HEK293 (cell line): Measurements from ENCODE around the gene FOXL2.

Experiments used
- GLIS2 ChIP-seq: fragments of 450-650 bp; formaldehyde crosslinking; IDR thresholded peaks from 2 replicates; pipeline ENCODE4 v1.5.1; 2016; ENCODE audit warnings: missing biosample characterization, missing genetic modification characterization
- PRDM1 ChIP-seq: fragments of 450-650 bp; formaldehyde crosslinking; IDR thresholded peaks from 2 replicates; pipeline ENCODE4; 2016; ENCODE audit warnings: missing biosample characterization, missing genetic modification characterization
- ZFP37 ChIP-seq: fragments of 450-650 bp; formaldehyde crosslinking; IDR thresholded peaks from 2 replicates; pipeline ENCODE4 v1.5.1; 2016; ENCODE audit warnings: missing biosample characterization, missing genetic modification characterization
- ZNF10 ChIP-seq: fragments of 450-650 bp; formaldehyde crosslinking; IDR thresholded peaks from 2 replicates; pipeline ENCODE4 v1.5.1; 2017; ENCODE audit warnings: missing biosample characterization, missing genetic modification characterization
- ZNF133 ChIP-seq: fragments of 450-650 bp; formaldehyde crosslinking; IDR thresholded peaks from 2 replicates; pipeline ENCODE4 v1.5.1; 2016; ENCODE audit warnings: missing biosample characterization, missing genetic modification characterization
- ZNF596 ChIP-seq: fragments of 450-650 bp; IDR thresholded peaks from 2 replicates; pipeline ENCODE4 v1.5.0; 2018; ENCODE audit warnings: missing biosample characterization, mild to moderate bottlenecking, missing genetic modification characterization, moderate library complexity
- ZNF626 ChIP-seq: fragments of 450-650 bp; sonication (Bioruptor Pico); formaldehyde crosslinking; IDR thresholded peaks from 2 replicates; pipeline ENCODE4 v1.5.1; 2018; ENCODE audit warnings: missing biosample characterization, missing genetic modification characterization, inconsistent platforms
- ZNF792 ChIP-seq: fragments of 450-650 bp; formaldehyde crosslinking; IDR thresholded peaks from 2 replicates; pipeline ENCODE4 v1.5.1; 2016; ENCODE audit warnings: missing biosample characterization, missing genetic modification characterization
- TF ChIP-seq, protein P1 (sequence below): fragments of 450-650 bp; formaldehyde crosslinking; IDR thresholded peaks from 2 replicates; pipeline ENCODE4 v1.5.1; 2016; ENCODE audit warnings: missing biosample characterization, missing genetic modification characterization
- TF ChIP-seq, protein P2 (sequence below): fragments of 450-650 bp; formaldehyde crosslinking; conservative IDR thresholded peaks from 2 replicates; pipeline ENCODE4 v1.5.1; 2016; ENCODE audit warnings: low read depth, missing biosample characterization, missing genetic modification characterization
- TF ChIP-seq, protein P3 (sequence below): fragments of 450-650 bp; formaldehyde crosslinking; IDR thresholded peaks from 2 replicates; pipeline ENCODE4 v1.5.1; 2016; ENCODE audit warnings: missing biosample characterization, missing genetic modification characterization
- TF ChIP-seq, protein P4 (sequence below): fragments of 450-650 bp; formaldehyde crosslinking; IDR thresholded peaks from 2 replicates; pipeline ENCODE4 v1.5.1; 2016; ENCODE audit warnings: missing biosample characterization, missing genetic modification characterization

DNA sequence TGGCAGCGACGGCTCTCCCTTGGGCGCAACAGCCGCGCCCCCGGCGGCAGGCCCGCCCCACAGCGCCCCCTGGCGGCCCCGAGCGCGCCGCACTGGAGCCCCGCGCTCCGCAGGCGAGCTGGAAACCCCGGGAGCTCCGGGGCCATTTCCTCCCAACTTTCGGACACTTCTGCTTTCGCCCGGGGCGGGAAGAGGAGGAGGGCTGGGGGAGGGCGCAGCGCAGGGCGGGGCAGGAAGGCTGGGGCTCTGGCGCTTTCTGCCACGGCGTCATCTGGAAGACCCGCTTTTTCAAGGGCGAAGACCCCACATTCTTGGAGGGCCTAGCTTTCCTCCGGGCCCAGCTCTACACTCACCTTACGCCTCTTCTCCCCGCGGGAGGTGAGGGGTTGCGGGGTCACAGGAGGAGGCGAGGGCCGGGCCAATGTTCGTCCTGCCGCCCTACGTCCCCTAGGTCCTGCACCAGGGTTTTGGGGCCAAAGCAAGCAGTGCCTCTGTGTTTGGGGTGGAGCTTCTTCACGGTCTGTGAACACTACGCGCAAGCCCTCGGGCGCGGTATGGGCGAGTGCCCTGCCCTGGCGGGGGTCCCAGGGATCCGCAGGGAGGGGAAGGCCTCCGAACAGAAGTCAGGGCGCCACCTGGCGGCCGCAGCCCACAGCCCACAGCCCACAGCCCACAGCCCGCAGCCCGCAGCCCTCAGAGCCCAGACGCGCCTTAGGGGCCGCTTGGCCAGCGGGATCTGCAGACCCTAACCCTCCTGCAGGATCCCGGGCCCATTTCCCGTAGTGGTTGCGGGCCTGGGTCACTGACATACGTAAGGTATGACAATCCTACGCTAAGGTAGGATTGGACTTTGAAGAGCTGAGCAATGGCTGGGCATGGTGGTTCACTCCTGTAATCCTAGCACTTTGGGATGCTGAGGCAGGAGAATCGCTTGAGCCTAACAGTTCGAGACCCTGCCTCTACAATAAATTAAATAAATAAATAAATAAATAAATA, 31.1 kb downstream of the FOXL2 start:
- TF ChIP-seq ZNF792 (tag by site-specific recombination) (no peak), GLIS2 (tag by site-specific recombination) (peak; percentile 95), ZNF626 (no peak), ZFP37 (tag by site-specific recombination) (peak; percentile 75; the same call in 1 of the 2 replicates), ZNF10 (no peak), ZNF133 (tag by site-specific recombination) (no peak), ZNF596 (no peak), PRDM1 (tag by site-specific recombination) (0 out of 2 replicates have a peak, but pooled peaks have one; percentile 32)
- TF ChIP-seq, protein P1, sequence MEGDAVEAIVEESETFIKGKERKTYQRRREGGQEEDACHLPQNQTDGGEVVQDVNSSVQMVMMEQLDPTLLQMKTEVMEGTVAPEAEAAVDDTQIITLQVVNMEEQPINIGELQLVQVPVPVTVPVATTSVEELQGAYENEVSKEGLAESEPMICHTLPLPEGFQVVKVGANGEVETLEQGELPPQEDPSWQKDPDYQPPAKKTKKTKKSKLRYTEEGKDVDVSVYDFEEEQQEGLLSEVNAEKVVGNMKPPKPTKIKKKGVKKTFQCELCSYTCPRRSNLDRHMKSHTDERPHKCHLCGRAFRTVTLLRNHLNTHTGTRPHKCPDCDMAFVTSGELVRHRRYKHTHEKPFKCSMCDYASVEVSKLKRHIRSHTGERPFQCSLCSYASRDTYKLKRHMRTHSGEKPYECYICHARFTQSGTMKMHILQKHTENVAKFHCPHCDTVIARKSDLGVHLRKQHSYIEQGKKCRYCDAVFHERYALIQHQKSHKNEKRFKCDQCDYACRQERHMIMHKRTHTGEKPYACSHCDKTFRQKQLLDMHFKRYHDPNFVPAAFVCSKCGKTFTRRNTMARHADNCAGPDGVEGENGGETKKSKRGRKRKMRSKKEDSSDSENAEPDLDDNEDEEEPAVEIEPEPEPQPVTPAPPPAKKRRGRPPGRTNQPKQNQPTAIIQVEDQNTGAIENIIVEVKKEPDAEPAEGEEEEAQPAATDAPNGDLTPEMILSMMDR (tag by site-specific recombination) = peak; percentile 89
- TF ChIP-seq, protein P2, sequence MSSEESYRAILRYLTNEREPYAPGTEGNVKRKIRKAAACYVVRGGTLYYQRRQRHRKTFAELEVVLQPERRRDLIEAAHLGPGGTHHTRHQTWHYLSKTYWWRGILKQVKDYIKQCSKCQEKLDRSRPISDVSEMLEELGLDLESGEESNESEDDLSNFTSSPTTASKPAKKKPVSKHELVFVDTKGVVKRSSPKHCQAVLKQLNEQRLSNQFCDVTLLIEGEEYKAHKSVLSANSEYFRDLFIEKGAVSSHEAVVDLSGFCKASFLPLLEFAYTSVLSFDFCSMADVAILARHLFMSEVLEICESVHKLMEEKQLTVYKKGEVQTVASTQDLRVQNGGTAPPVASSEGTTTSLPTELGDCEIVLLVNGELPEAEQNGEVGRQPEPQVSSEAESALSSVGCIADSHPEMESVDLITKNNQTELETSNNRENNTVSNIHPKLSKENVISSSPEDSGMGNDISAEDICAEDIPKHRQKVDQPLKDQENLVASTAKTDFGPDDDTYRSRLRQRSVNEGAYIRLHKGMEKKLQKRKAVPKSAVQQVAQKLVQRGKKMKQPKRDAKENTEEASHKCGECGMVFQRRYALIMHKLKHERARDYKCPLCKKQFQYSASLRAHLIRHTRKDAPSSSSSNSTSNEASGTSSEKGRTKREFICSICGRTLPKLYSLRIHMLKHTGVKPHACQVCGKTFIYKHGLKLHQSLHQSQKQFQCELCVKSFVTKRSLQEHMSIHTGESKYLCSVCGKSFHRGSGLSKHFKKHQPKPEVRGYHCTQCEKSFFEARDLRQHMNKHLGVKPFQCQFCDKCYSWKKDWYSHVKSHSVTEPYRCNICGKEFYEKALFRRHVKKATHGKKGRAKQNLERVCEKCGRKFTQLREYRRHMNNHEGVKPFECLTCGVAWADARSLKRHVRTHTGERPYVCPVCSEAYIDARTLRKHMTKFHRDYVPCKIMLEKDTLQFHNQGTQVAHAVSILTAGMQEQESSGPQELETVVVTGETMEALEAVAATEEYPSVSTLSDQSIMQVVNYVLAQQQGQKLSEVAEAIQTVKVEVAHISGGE (tag by site-specific recombination) = no peak
- TF ChIP-seq, protein P3, sequence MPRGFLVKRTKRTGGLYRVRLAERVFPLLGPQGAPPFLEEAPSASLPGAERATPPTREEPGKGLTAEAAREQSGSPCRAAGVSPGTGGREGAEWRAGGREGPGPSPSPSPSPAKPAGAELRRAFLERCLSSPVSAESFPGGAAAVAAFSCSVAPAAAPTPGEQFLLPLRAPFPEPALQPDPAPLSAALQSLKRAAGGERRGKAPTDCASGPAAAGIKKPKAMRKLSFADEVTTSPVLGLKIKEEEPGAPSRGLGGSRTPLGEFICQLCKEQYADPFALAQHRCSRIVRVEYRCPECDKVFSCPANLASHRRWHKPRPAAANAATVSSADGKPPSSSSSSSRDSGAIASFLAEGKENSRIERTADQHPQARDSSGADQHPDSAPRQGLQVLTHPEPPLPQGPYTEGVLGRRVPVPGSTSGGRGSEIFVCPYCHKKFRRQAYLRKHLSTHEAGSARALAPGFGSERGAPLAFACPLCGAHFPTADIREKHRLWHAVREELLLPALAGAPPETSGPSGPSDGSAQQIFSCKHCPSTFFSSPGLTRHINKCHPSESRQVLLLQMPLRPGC (tag by site-specific recombination) = no peak
- TF ChIP-seq, protein P4, sequence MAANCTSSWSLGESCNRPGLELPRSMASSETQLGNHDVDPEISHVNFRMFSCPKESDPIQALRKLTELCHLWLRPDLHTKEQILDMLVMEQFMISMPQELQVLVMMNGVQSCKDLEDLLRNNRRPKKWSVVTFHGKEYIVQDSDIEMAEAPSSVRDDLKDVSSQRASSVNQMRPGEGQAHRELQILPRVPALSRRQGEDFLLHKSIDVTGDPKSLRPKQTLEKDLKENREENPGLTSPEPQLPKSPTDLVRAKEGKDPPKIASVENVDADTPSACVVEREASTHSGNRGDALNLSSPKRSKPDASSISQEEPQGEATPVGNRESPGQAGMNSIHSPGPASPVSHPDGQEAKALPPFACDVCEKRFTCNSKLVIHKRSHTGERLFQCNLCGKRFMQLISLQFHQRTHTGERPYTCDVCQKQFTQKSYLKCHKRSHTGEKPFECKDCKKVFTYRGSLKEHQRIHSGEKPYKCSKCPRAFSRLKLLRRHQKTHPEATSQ (tag by site-specific recombination) = no peak
